GM10248 (cell line): ENCODE results near the gene MORN1.

Experiments
- CTCF ChIA-PET: fragments of 300-600 bp; sonication (Branson Sonifier 250); formaldehyde crosslinking; extraction: SDS; loops from one replicate; lab custom pipeline; 2021; ENCODE audit warnings: antibody characterized with exemption; lab: Yijun Ruan, JAX
- POLR2A ChIA-PET: fragments of 350-650 bp; sonication (Branson Sonifier 250); formaldehyde crosslinking; extraction: SDS; loops from one replicate; lab custom pipeline; 2020; ENCODE audit warnings: antibody characterized with exemption; lab: Yijun Ruan, JAX
- DNase-seq: peaks from one replicate; pipeline ENCODE4 v3.0.0; 2012; ENCODE audit errors: extremely low spot score
- TF ChIP-seq, protein P1 (sequence below): IDR thresholded peaks from 2 replicates; pipeline ENCODE4 v1.5.1; 2012; ENCODE audit warnings: mild to moderate bottlenecking, low read depth; ENCODE audit errors: extremely low read depth, missing control alignments, control extremely low read depth

The MORN1 gene

DNA sequence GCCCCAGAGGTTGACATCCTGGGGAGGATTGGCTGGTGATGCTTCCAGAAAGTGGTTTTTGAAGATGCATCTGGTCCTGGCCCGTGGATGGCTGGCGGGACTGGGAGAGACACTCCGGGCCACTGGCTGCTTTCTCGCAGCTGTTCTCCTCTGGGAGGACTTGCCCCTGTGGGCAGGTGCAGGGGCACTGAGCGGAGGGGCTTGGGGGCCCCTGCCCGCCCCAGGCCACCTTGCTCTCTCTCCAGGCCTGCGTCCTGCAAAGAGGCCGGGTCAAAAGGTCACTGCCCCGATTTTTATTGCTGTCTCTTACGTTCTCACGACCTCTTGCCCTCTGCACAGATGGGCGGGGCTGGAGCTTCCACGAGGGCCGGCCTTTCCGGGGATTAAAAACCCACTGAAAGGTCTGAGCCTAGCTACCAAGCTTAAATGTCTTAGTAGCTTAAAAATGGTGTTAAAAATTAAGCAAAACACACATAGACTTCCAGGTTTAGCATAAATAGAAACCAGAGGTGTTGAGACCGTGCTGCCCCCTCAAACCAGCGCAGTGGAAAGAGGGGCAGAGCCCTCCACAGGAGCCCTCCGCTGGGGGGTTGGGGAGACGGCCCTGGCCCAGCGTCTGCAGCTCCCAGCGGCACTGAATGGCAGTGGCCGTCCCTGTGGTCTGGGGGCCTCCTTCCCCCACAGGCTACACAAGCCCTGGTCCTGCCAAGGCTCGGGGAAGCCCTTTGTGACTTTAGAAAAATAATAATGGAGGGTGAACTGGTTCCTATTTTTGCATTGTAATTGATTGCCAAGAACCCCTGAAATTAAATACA, 119.3 kb downstream of the MORN1 start:
- TF ChIP-seq, protein P1, sequence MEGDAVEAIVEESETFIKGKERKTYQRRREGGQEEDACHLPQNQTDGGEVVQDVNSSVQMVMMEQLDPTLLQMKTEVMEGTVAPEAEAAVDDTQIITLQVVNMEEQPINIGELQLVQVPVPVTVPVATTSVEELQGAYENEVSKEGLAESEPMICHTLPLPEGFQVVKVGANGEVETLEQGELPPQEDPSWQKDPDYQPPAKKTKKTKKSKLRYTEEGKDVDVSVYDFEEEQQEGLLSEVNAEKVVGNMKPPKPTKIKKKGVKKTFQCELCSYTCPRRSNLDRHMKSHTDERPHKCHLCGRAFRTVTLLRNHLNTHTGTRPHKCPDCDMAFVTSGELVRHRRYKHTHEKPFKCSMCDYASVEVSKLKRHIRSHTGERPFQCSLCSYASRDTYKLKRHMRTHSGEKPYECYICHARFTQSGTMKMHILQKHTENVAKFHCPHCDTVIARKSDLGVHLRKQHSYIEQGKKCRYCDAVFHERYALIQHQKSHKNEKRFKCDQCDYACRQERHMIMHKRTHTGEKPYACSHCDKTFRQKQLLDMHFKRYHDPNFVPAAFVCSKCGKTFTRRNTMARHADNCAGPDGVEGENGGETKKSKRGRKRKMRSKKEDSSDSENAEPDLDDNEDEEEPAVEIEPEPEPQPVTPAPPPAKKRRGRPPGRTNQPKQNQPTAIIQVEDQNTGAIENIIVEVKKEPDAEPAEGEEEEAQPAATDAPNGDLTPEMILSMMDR: no peak
- POLR2A ChIA-PET: no interaction called here
- CTCF ChIA-PET: no interaction called here
- DNase-seq: no peak
